Trophoblast cell (in vitro differentiated cells and primary cell): ENCODE data around the gene JAZF1.

Experiments
- DNase-seq, 2 donors: peaks; one replicate each; pipeline ENCODE4 v3.0.0-alpha.2; 2016
- H2AFZ ChIP-seq: 2 replicates; pipeline ENCODE4 v1.6.1; 2013; ENCODE audit warnings: low read length, moderate library complexity, mild to moderate bottlenecking; ENCODE audit not compliant: insufficient read depth, poor library complexity
- H2AK5ac ChIP-seq: 2 replicates; pipeline ENCODE4 v1.6.1; 2013; ENCODE audit warnings: mild to moderate bottlenecking, low read length
- H2BK120ac ChIP-seq: 2 replicates; pipeline ENCODE4 v1.6.1; 2013; ENCODE audit warnings: low read length, mild to moderate bottlenecking, moderate library complexity; ENCODE audit not compliant: insufficient read depth, poor library complexity
- H2BK12ac ChIP-seq: 2 replicates; pipeline ENCODE4 v1.6.1; 2013; ENCODE audit warnings: mild to moderate bottlenecking, low read length, moderate library complexity
- H2BK5ac ChIP-seq: 2 replicates; pipeline ENCODE4 v1.6.1; 2013; ENCODE audit warnings: low read length, low read depth, moderate library complexity, mild to moderate bottlenecking; ENCODE audit not compliant: poor library complexity
- H3K14ac ChIP-seq: 2 replicates; pipeline ENCODE4 v1.6.1; 2013; ENCODE audit warnings: mild to moderate bottlenecking, low read length
- H3K18ac ChIP-seq: 2 replicates; pipeline ENCODE4 v1.6.1; 2013; ENCODE audit warnings: mild to moderate bottlenecking, low read length
- H3K23ac ChIP-seq: 2 replicates; pipeline ENCODE4 v1.6.1; 2013; ENCODE audit warnings: low read length
- H3K27ac ChIP-seq: 2 replicates; pipeline ENCODE4 v1.5.1; 2013; ENCODE audit warnings: low read depth, mild to moderate bottlenecking, inconsistent platforms, low read length, moderate library complexity
- H3K27me3 ChIP-seq: 2 replicates; pipeline ENCODE4 v1.6.1; 2013; ENCODE audit warnings: inconsistent platforms, mild to moderate bottlenecking, low read length, moderate library complexity; ENCODE audit not compliant: insufficient read depth
- H3K36me3 ChIP-seq, 2 experiments: 1 replicate in 1 of 2; 2 replicates in 1 of 2; pipeline ENCODE4 v1.6.1; 2013; ENCODE audit warnings: low read length in 2 of 2, mild to moderate bottlenecking in 2 of 2, moderate library complexity in 1 of 2; ENCODE audit not compliant: insufficient read depth in 2 of 2, control insufficient read depth in 1 of 2
- H3K4ac ChIP-seq: 2 replicates; pipeline ENCODE4 v1.6.1; 2013; ENCODE audit warnings: low read depth, mild to moderate bottlenecking, low read length, moderate library complexity
- H3K4me1 ChIP-seq, 2 experiments: 1 replicate in 1 of 2; 2 replicates in 1 of 2; pipeline ENCODE4 v1.6.1; 2013; ENCODE audit warnings: low read length in 2 of 2, mild to moderate bottlenecking in 2 of 2, moderate library complexity in 1 of 2; ENCODE audit not compliant: insufficient read depth in 2 of 2, control insufficient read depth in 1 of 2
- H3K4me2 ChIP-seq: 2 replicates; pipeline ENCODE4 v1.6.1; 2013; ENCODE audit warnings: inconsistent platforms, mild to moderate bottlenecking, low read length, moderate library complexity
- H3K4me3 ChIP-seq: 2 replicates; pipeline ENCODE4 v1.5.1; 2013; ENCODE audit warnings: mild to moderate bottlenecking, low read depth, low read length, inconsistent platforms
- H3K79me1 ChIP-seq: one replicate; pipeline ENCODE4 v1.6.1; 2013; ENCODE audit warnings: low read length
- H3K79me2 ChIP-seq: 2 replicates; pipeline ENCODE4 v1.6.1; 2013; ENCODE audit warnings: low read length, mild to moderate bottlenecking; ENCODE audit not compliant: control insufficient read depth, insufficient read depth, poor library complexity
- H3K9ac ChIP-seq: 2 replicates; pipeline ENCODE4 v1.6.1; 2013; ENCODE audit warnings: mild to moderate bottlenecking, low read length
- H3K9me3 ChIP-seq: 2 replicates; pipeline ENCODE4 v1.6.1; 2013; ENCODE audit warnings: low read depth, mild to moderate bottlenecking, control low read depth, inconsistent platforms, low read length; ENCODE audit not compliant: insufficient read depth
- H4K12ac ChIP-seq: 2 replicates; pipeline ENCODE4 v1.6.1; 2013; ENCODE audit warnings: low read depth, mild to moderate bottlenecking, low read length, moderate library complexity
- H4K8ac ChIP-seq: 2 replicates; pipeline ENCODE4 v1.6.1; 2013; ENCODE audit warnings: low read depth, mild to moderate bottlenecking, low read length, moderate library complexity
- H4K91ac ChIP-seq: one replicate; pipeline ENCODE4 v1.6.1; 2013; ENCODE audit warnings: low read depth, mild to moderate bottlenecking, low read length, moderate library complexity
- WGBS: extraction: QIAGEN DNeasy Blood & Tissue Kit; methylation state at CpG from one replicate; pipeline ENCODE4 v1.1.7; 2013; ENCODE audit warnings: missing lambda C conversion rate; ENCODE audit not compliant: insufficient read length, insufficient coverage; ENCODE audit errors: extremely low coverage; 5-methylcytosine and 5-hydroxymethylcytosine counted together

The JAZF1 gene

DNA sequence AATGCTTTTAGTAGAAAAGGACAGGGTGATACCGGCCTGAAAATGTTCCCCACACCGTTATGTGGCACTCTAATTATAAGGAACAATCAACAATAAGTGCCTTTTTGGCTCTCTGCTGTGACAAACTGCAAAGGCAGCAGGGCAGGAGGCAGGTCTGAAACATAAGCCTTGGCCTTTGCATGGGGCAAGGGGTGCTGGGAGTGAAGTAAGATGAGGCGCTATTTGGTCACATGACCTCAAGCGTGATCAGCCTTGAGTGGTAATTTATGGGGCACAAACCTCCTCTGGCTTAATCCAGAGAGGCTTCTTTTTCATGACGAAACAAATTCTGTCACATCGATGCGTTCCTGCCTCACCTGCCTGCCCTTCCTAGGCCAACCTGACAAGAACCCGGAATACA lies 237.9 kb downstream of the JAZF1 start:
- H4K91ac ChIP-seq, result no peak overlapping the region
- H3K79me2 ChIP-seq, result no peaks in the 10 kb centered on the region
- no peak overlapping the region for H2BK120ac ChIP-seq
- no peak overlapping the region for H3K18ac ChIP-seq
- no peaks in the 10 kb centered on the region for H3K4me1 ChIP-seq
- no peak overlapping the region for H4K8ac ChIP-seq
- no peaks in the 10 kb centered on the region for H3K9me3 ChIP-seq
- H2BK12ac ChIP-seq, result no peak overlapping the region
- H3K4me3 ChIP-seq, result no peak overlapping the region
- H3K36me3 ChIP-seq, result no peaks in the 10 kb centered on the region
- no peak overlapping the region for H3K4me2 ChIP-seq
- H3K4ac ChIP-seq, result no peak overlapping the region
- no peak overlapping the region for H2AK5ac ChIP-seq
- no peak overlapping the region for H3K14ac ChIP-seq
- no peaks in the 10 kb centered on the region for H3K79me1 ChIP-seq
- no peak overlapping the region for H4K12ac ChIP-seq
- H3K27me3 ChIP-seq, result no peaks in the 10 kb centered on the region
- no CpG with 5 or more reads among the region's 8 CpGs for WGBS
- no peak overlapping the region for H3K27ac ChIP-seq
- H3K23ac ChIP-seq, result no peak overlapping the region
- H2BK5ac ChIP-seq, result no peak overlapping the region
- H2AFZ ChIP-seq, result no peak overlapping the region
- H3K9ac ChIP-seq, result no peak overlapping the region
- DNase-seq, result no peak

DNA sequence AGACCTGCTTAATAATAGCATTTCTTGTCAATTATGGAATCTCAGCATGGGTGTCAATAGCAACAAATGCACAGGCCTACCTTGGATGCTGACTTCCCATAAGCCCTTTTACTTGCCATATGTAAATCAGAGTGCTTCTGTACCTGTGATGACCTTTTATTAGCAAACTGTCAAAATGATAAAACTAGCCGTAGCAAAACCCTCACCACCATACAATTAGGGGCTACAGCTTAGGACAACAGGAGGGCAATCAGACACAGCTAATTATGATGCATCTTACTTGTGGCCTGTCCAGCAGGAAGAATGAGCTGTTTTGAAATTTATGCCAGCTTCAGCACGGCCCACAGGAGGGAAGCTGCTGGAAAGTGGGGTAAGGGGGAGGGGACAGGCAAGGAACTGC lies 239.1 kb downstream of the JAZF1 start:
- Histone ChIP-seq H2BK5ac (no peak overlapping the region), H3K79me2 (no peaks in the 10 kb centered on the region), H2BK12ac (no peak overlapping the region), H4K12ac (no peak overlapping the region), H3K4me3 (no peak overlapping the region), H3K14ac (no peak overlapping the region), H3K18ac (no peak overlapping the region), H3K79me1 (no peaks in the 10 kb centered on the region), H3K9ac (no peak overlapping the region), H4K91ac (no peak overlapping the region), H3K27ac (no peak overlapping the region), H3K4ac (no peak overlapping the region), H2BK120ac (no peak overlapping the region), H3K9me3 (no peaks in the 10 kb centered on the region), H2AFZ (no peak overlapping the region), H3K4me2 (no peak overlapping the region), H2AK5ac (no peak overlapping the region), H3K36me3 (no peaks in the 10 kb centered on the region), H3K27me3 (no peaks in the 10 kb centered on the region), H4K8ac (no peak overlapping the region), H3K4me1 (no peaks in the 10 kb centered on the region), H3K23ac (no peak overlapping the region)
- no CpG with 5 or more reads among the region's 2 CpGs for WGBS
- no peak for DNase-seq

DNA sequence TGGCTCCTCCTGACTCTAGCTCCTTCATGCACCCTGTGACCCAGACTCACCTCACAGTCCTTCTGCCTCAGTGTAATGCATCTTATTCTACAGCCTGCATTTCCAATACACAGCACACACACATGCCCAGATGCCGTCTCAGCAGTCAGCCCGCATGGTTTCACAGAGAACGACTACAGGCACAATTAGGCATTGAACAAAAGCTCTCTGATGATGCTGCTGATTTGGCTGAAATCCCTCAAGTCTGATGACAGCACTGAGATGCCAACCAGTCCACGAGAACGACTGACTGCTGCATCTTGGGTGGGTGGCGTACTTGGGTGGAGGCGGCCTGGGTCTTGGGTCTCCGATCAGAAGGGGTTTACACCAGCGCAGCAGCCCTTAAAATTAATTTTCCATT lies 240.3 kb downstream of the JAZF1 start:
- no peak overlapping the region for H3K18ac ChIP-seq

DNA sequence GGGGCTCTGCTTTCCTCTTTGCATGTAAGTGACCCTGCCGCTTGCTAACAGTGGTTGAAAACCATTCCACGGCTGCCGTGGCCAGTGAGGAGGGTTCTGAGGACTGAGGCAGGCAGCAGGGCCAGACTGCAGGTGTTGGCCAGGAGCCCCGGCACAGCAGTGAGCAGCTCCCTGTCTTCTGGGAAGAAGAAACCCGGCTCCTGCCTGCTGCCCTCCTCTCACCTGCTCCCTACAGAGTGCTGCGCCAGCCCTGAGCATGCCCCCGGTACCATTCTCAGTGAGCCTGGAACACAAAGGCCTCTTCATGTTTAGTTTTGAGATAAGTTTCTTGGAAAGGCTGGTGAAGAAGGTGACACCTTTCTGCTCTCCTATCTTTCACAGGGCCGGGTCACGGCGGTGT lies 240.7 kb downstream of the JAZF1 start:
- H3K9me3 ChIP-seq, result no peaks in the 10 kb centered on the region
- H3K79me2 ChIP-seq, result no peaks in the 10 kb centered on the region
- no peak overlapping the region for H4K12ac ChIP-seq
- DNase-seq, result no peak
- H3K4me2 ChIP-seq, result no peak overlapping the region
- H3K27ac ChIP-seq, result no peak overlapping the region
- no peak overlapping the region for H3K14ac ChIP-seq
- no peak overlapping the region for H4K91ac ChIP-seq
- no peak overlapping the region for H2AK5ac ChIP-seq
- H3K4me3 ChIP-seq, result no peak overlapping the region
- no peak overlapping the region for H2AFZ ChIP-seq
- H2BK120ac ChIP-seq, result no peak overlapping the region
- H2BK5ac ChIP-seq, result no peak overlapping the region
- no peak overlapping the region for H3K18ac ChIP-seq
- no peak overlapping the region for H3K23ac ChIP-seq
- H2BK12ac ChIP-seq, result no peak overlapping the region
- no peaks in the 10 kb centered on the region for H3K36me3 ChIP-seq
- H3K4me1 ChIP-seq, result no peaks in the 10 kb centered on the region
- H3K79me1 ChIP-seq, result no peaks in the 10 kb centered on the region
- H3K4ac ChIP-seq, result no peak overlapping the region
- no peak overlapping the region for H3K9ac ChIP-seq
- H3K27me3 ChIP-seq, result no peaks in the 10 kb centered on the region
- no CpG with 5 or more reads among the region's 10 CpGs for WGBS
- H4K8ac ChIP-seq, result no peak overlapping the region

More for the DNA sequence above, 240.3 kb downstream of the JAZF1 start:
- no peak overlapping the region for H4K91ac ChIP-seq
- no peaks in the 10 kb centered on the region for H3K4me1 ChIP-seq
- H3K79me1 ChIP-seq, result no peaks in the 10 kb centered on the region
- H2AFZ ChIP-seq, result no peak overlapping the region
- no peak overlapping the region for H3K4me2 ChIP-seq
- no peak overlapping the region for H3K9ac ChIP-seq
- no peaks in the 10 kb centered on the region for H3K9me3 ChIP-seq
- DNase-seq, result no peak
- H2AK5ac ChIP-seq, result no peak overlapping the region
- H4K12ac ChIP-seq, result no peak overlapping the region
- H3K4ac ChIP-seq, result no peak overlapping the region
- H4K8ac ChIP-seq, result no peak overlapping the region
- H3K27ac ChIP-seq, result no peak overlapping the region
- H3K23ac ChIP-seq, result no peak overlapping the region
- no peak overlapping the region for H2BK120ac ChIP-seq
- no peaks in the 10 kb centered on the region for H3K79me2 ChIP-seq
- H3K27me3 ChIP-seq, result no peaks in the 10 kb centered on the region
- no peak overlapping the region for H3K4me3 ChIP-seq
- no peaks in the 10 kb centered on the region for H3K36me3 ChIP-seq
- no peak overlapping the region for H3K14ac ChIP-seq
- WGBS, result no CpG with 5 or more reads among the region's 9 CpGs
- no peak overlapping the region for H2BK5ac ChIP-seq
- no peak overlapping the region for H2BK12ac ChIP-seq

DNA sequence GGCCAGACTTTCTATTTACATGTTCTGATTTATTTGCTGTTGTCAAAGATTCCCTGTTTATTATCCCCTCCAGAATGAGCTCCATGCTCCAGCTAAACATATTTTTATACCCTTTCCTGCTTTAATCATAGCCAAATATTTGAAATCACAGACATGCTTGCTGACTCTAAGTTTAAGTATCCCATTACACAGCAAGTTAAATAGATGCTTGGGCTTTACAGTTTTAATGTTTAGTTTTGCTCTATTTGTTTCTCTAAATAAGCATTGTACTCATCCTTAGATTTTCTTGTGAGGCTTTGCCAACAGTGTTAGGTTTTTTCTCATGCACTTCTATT lies 243.9 kb downstream of the JAZF1 start:
- no peak overlapping the region for H3K9ac ChIP-seq
- no peak overlapping the region for H3K4me3 ChIP-seq
- H3K4me1 ChIP-seq, result no peaks in the 10 kb centered on the region
- no peak overlapping the region for H2BK12ac ChIP-seq
- no peaks in the 10 kb centered on the region for H3K27me3 ChIP-seq
- H3K79me2 ChIP-seq, result no peaks in the 10 kb centered on the region
- no peaks in the 10 kb centered on the region for H3K9me3 ChIP-seq
- no peaks in the 10 kb centered on the region for H3K79me1 ChIP-seq
- H2AK5ac ChIP-seq, result no peak overlapping the region
- no peak overlapping the region for H4K12ac ChIP-seq
- no peak overlapping the region for H4K8ac ChIP-seq
- H3K36me3 ChIP-seq, result no peaks in the 10 kb centered on the region
- no peak overlapping the region for H4K91ac ChIP-seq
- no peak overlapping the region for H2AFZ ChIP-seq
- no peak overlapping the region for H3K27ac ChIP-seq
- H2BK5ac ChIP-seq, result no peak overlapping the region
- no peak overlapping the region for H3K23ac ChIP-seq
- no peak overlapping the region for H3K14ac ChIP-seq
- H3K4me2 ChIP-seq, result no peak overlapping the region
- H3K18ac ChIP-seq, result no peak overlapping the region
- no peak for DNase-seq
- H3K4ac ChIP-seq, result no peak overlapping the region
- H2BK120ac ChIP-seq, result no peak overlapping the region
